Measurements from ENCODE around the gene PRPF8. TPM values are rescaled to one million over a fixed set of nuclear protein-coding genes. Genes with fewer than 3 reads are reported as not detected.

PRPF8 gene
- 246 to 278 TPM (median 255 TPM) in 5 replicates for total RNA-seq (2022; extraction: Qiagen RNA extraction)

DNA sequence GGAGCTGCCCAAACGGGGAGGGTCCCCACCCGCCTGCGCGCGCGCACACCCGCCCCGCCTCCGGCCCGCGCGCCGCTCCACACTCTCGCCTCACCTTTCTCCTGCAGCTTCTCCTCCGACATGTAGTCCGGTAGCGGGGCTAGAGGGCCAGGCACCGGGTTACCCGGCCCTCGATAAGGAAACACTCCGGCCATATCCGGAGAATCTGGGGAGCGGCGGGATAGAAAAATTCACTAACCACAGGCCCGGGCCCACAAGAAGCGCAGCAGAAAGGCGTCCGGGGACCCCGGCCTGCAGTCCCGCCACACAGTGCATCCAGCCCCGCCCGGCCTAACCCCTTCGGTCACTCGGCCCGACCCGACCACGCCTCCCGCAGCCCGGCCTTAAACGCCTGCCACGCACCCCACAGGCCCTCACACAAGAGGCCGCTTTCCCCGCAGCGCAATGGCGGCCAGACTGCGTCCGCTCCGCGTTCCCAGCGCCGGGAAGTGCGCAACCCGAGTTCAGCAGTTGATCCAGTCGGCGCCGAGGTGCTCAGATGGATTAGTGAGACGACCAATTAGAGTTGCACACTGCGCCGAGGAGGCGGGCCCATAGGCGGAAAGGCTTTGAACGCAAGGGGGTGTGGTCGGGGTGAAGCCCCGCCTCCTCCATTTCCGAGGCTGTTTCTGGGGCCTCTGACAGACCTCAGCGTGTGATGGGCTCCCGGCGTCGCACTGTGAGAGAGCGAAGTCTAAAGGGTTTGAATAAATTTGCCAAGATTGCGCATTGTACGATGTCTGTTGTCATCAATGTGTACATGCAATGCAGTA lies at the start of gene PRPF8:
PRPF8 (minus strand) TSS at position 490 of the 812 bp plus-strand sequence; CDS start at position 194, 296 bp downstream.

DNA sequence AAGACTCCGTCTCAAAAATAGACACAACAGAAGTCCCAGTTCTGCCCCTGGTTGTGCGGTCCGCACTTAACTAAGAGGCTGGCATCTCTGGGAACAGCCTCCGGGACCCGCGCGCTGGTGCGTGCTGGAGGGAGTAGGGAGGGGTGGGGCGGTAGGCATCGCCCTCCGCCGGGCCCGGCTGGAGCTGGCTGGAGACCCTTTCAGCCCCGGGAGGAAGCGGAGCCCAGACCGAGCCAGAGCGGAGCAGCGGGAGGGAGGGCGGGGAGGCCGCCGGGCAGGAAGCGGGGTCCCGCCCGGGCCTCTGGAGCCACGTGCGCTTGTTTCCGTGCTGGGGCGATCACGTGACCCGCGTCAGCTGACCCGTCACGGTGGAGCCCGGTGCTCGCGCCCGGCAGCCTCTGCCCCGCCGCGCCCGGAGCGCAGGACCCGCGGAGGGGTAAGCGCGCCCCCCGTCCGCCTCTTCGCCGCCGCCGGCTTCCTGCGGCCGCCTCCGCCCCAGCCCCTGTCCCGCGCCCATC lies 39.7 kb upstream of the PRPF8 start, which contains the start of gene WDR81:
WDR81 (plus strand) TSS at position 354 of the 518 bp plus-strand sequence. CDS start 256 bp downstream, outside the sequence.

DNA sequence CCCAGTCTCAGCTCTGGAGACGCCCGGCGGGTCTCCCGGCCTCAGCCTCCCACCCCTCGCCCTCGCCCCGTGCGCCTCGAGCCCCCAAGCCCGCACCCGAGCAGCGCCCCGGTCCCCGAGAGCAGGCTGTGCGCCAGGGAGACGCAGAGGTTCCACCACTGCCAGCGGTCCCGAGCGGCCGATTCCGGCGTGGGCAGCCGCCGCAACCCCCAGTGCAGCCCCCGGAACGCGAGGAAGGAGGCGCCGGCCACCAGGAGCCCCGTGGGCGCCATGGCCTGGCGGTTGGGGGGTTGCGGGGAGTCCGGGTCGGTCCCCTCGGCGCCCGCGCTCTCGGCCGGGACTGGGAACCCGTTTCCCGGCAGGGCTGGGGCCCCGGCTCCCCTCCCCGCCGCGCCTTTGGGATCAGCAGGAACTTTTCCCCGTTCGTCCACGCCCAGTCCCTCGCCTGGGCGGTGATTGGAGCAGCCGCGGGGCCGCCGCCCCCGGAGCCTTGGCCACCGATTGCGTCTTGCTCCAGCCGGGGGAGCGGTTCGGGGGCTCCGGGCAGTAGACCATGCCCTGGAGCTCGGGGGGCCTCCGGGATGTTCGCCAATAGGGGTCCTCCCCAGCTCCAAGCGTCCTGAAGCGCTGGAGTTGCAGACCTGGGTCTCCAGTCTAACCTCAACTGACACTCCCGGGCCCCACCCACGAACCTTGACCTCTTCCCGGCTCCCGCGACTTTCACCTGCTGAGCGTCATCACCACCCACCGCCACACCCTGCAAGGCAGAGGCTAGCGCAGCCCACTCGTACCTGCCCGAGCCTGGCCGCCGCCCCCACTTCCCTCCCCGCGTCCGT lies 25.5 kb upstream of the PRPF8 start, which contains the start of gene TLCD2:
TLCD2 (minus strand) TSS at position 407 of the 836 bp plus-strand sequence; CDS start at position 272, 135 bp downstream.

DNA sequence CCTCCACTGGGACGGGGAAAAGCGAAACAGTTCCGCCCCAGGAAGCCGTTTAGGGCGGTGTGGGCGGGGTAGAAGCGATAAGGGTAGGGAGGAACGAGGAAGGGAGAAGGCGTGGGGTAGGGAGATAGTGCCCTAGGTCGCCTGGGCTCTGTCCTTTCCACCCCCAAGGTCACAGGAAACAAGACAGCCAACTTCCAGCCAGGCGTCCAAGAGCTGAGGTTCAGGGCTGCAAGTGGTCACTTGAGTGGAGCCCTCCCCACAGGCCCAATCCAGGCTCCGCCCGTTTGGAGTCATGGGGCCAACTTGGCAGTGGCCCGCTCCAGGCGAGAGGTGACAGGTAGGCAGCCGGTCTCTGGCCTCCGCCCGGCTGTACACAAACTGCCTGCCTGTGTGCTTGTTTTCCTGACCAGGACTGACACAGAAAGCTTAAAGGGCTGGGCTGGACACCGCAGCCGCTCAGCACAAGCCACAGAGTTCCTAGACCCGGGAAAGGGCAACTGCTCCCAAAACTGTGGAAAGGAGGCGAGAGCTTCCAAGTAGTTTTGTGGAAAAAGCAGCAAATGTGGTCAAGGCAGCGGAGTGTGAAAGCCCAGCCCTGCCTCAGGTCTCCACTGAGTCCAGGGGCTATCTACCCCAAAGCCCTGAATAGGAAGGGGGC lies 34.7 kb downstream of the PRPF8 start, which contains the start of gene RILP:
RILP (minus strand) TSS at position 23 of the 658 bp plus-strand sequence. CDS start 62 bp downstream, outside the sequence.

DNA sequence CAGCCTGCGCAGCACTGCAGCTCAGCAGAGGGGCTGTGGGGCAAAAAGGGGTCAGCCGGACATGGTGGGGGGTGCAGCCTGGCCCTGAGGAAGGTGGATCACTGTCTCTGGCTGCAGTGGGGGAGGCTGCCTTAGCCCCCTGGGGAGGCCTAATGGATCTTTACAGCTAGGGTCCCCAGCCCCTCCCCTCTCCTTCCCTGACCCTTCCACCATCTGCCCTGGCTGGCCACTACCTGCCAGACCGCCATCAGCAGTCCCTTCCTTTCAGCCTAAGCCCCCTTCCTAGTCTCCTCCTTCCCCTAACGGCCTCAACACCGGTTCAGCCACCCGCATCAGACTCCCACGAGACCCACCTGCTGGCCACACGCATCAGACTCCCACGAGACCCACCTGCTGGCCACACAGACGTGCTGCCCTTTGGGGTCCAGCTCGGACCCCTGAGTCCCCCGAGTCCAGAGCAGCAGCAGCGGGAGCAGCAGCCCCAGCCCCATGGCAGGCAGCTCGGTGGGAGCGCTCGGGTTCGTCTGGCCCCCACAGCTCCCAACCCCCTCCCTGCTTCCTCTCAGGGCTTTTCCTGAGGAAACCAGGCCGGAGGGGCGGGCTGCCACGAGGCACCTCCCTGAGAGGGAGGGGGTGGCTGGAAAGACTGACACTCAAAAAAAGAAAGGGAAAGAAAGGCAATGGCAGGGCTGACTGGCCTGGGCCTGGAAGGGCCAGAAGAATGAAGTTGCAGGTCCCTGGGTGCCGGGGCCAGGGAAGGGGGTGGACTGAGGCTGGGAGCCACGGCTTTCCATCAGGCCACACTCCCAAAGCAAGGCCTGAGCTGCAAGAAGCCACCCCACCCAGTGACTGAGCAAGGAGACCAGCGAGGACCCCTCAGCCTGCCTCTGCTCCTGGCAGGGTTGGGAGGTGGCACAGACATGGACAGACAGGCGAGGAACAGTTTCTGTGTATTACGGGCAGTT lies 39.2 kb downstream of the PRPF8 start, which contains the start of gene SCARF1:
SCARF1 (minus strand) TSS at position 526 of the 965 bp plus-strand sequence; CDS start at position 491, 35 bp downstream.

DNA sequence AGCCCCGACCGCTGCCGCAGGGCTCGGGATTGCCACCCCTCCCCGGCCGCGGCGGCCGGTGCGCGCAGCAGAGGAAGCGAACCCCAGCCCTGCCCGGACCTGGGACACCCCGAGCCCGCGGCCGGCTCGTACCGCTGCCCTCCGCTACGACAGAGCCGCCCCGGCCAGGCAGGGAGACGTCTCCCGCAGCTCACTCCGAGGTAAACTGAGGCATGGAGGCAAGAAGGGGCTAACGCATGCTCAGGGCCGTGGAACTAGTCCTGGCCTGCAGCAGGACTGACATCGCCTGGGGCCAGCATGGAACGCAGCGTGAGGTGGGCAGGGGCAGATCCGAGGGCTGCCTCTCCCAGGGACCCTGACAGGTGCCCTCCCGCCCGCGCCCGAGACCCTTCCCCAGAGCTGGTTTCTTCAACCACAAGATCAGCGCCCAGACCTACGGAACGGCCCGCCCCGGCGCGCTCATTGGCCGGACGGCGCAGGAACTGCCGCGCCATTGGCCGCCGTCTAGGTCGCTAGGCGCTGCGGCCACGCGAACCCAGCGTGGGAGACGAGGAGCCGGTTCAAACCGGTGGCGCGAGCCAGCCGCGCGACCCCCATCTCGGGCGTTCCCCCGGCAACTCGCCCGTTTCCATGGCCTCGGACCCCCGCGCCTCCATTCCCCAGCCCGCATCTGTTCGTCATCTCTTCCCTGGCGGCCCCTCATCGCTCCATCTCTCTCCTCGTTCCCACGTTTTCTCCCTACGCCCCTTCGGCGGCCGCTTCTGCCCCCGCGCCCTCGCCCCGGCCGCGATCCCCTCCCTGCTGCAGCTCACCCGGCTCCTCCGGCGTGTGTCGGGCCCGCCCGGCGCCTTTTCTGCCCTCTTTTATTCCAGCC lies 56.4 kb downstream of the PRPF8 start, which contains the start of gene SLC43A2:
SLC43A2 (minus strand) TSS at position 853 of the 874 bp plus-strand sequence. CDS start 960 bp downstream, outside the sequence.

Other genes starting within 250 kb of the PRPF8 start
- gene CRK, start 228.6 kb downstream of the PRPF8 start, total RNA-seq (2022; extraction: Qiagen RNA extraction), result 81.2 to 111 TPM (median 88.6 TPM) in 5 replicates
- gene MYO1C, start 192.2 kb downstream of the PRPF8 start, total RNA-seq (2022; extraction: Qiagen RNA extraction), result 123 to 137 TPM (median 134 TPM) in 5 replicates
- 24.1 to 26.5 TPM (median 25.8 TPM) in 5 replicates for gene INPP5K, start 168.3 kb downstream of the PRPF8 start, total RNA-seq (2022; extraction: Qiagen RNA extraction)
- 63.5 to 70.5 TPM (median 66.9 TPM) in 5 replicates for gene PITPNA, start 122.1 kb downstream of the PRPF8 start, total RNA-seq (2022; extraction: Qiagen RNA extraction)
- gene SLC43A2, start 56.0 kb downstream of the PRPF8 start, total RNA-seq (2022; extraction: Qiagen RNA extraction), result 4.9 to 6.2 TPM (median 5.9 TPM) in 5 replicates
- 0.18 to 0.38 TPM (median 0.21 TPM) in 5 replicates for gene SCARF1, start 39.1 kb downstream of the PRPF8 start, total RNA-seq (2022; extraction: Qiagen RNA extraction)
- gene RILP, start 35.0 kb downstream of the PRPF8 start, total RNA-seq (2022; extraction: Qiagen RNA extraction), result 11.5 to 19.8 TPM (median 16.9 TPM) in 5 replicates
- 1.3 to 1.9 TPM (median 1.6 TPM) in 5 replicates for gene TLCD2, start 25.5 kb upstream of the PRPF8 start, total RNA-seq (2022; extraction: Qiagen RNA extraction)
- 26.4 to 32.9 TPM (median 28.7 TPM) in 5 replicates for gene WDR81, start 39.8 kb upstream of the PRPF8 start, total RNA-seq (2022; extraction: Qiagen RNA extraction)
- gene SERPINF2, start 58.0 kb upstream of the PRPF8 start, total RNA-seq (2022; extraction: Qiagen RNA extraction), result 2.9 to 3.8 TPM (median 3.2 TPM) in 5 replicates
- gene SERPINF1, start 77.2 kb upstream of the PRPF8 start, total RNA-seq (2022; extraction: Qiagen RNA extraction), result 1.8 to 3.8 TPM (median 2.2 TPM) in 5 replicates
- gene SMYD4, start 145.0 kb upstream of the PRPF8 start, total RNA-seq (2022; extraction: Qiagen RNA extraction), result 8.5 to 10.2 TPM (median 9.1 TPM) in 5 replicates
- 68.4 to 79.3 TPM (median 75.0 TPM) in 5 replicates for gene RPA1, start 145.1 kb upstream of the PRPF8 start, total RNA-seq (2022; extraction: Qiagen RNA extraction)

Measured in A549 treated with Hydrocortisone at 1 μM for 4 hours (cell line).